HepG2 (cell line): Measurements from ENCODE around the gene VWA5B1. TPM values are rescaled to one million over a fixed set of nuclear protein-coding genes. Genes with fewer than 3 reads are reported as not detected.

ENCODE experiments used
- EZH2 ChIP-seq: conservative IDR thresholded peaks from 2 replicates; pipeline ENCODE4 v1.6.1; 2012; ENCODE audit warnings: mild to moderate bottlenecking, low read depth, low read length, moderate library complexity
- FOXA1 ChIP-seq, 2 experiments: fragments of 450-650 bp in 1 of 2; sonication (generic) in 1 of 2; formaldehyde crosslinking in 1 of 2; IDR thresholded peaks; 2 replicates each; pipeline versions ENCODE4 v1.4.0 to v1.6.1; 2016 to 2020; ENCODE audit warnings: missing genetic modification reagents in 1 of 2
- FOXO1 ChIP-seq: sonication (generic); formaldehyde crosslinking; IDR thresholded peaks from 2 replicates; pipeline ENCODE4 v1.4.0; 2020; ENCODE audit warnings: missing genetic modification reagents
- HNF4A ChIP-seq: sonication (generic); formaldehyde crosslinking; IDR thresholded peaks from 2 replicates; pipeline ENCODE4 v1.4.0; 2020; ENCODE audit warnings: missing genetic modification reagents
- RBM39 ChIP-seq: fragments of 200-400 bp; formaldehyde crosslinking; IDR thresholded peaks from one replicate; pipeline ENCODE4 v1.6.1; 2018; ENCODE audit warnings: antibody characterized with exemption, mild to moderate bottlenecking, low read depth, low read length; ENCODE audit not compliant: poor library complexity, severe bottlenecking
- ZFP36L1 ChIP-seq: sonication (generic); formaldehyde crosslinking; IDR thresholded peaks from 2 replicates; pipeline ENCODE4 v1.8.0; 2022; ENCODE audit warnings: mild to moderate bottlenecking, missing genetic modification reagents, moderate library complexity
- ZNF382 ChIP-seq: sonication (generic); formaldehyde crosslinking; IDR thresholded peaks from 2 replicates; pipeline ENCODE4 v1.5.0; 2020; ENCODE audit warnings: missing genetic modification reagents, mild to moderate bottlenecking, borderline replicate concordance
- ZNF407 ChIP-seq: sonication (generic); formaldehyde crosslinking; IDR thresholded peaks from one replicate; pipeline ENCODE4 v1.5.1; 2020; ENCODE audit warnings: mild to moderate bottlenecking, missing genetic modification reagents; ENCODE audit errors: not compliant biosample characterization
- ZNF672 ChIP-seq: sonication (generic); formaldehyde crosslinking; IDR thresholded peaks from 2 replicates; pipeline ENCODE4 v1.8.1; 2022; ENCODE audit warnings: missing genetic modification reagents
- ZNF770 ChIP-seq: sonication (generic); formaldehyde crosslinking; IDR thresholded peaks from 2 replicates; pipeline ENCODE4 v1.5.0; 2020; ENCODE audit warnings: mild to moderate bottlenecking, missing genetic modification reagents
- polyA plus RNA-seq, 8 experiments: library from polyadenylated mRNA; depleted of rRNA in 3 of 8; stranded (reverse) in 7 of 8; unstranded in 1 of 8; fragments of >200 nt; fragmentation: Illumina TruSeq in 4 of 8; extraction: Trizol in 4 of 8; gene quantifications; 2 replicates each; pipeline versions ENCODE4 v1.2.1 to v1.2.3, GENCODE V29; 2011 to 2016; ENCODE audit warnings: low read depth in 4 of 8, missing spikeins in 1 of 8, mixed read lengths in 1 of 8; ENCODE audit not compliant: insufficient read depth in 1 of 8
- total RNA-seq, 5 experiments: library from RNA; depleted of rRNA; stranded (reverse); fragments of >200 nt; fragmentation: Illumina TruSeq; extraction: Trizol; gene quantifications; 2 replicates each; pipeline ENCODE4 v1.2.3, GENCODE V29; 2016; ENCODE audit warnings: low read depth in 1 of 5
- TF ChIP-seq, protein P1 (sequence below): sonication (generic); formaldehyde crosslinking; IDR thresholded peaks from 2 replicates; pipeline ENCODE4 v1.8.0; 2022; ENCODE audit warnings: missing genetic modification reagents, low read depth, mild to moderate bottlenecking, borderline replicate concordance
- TF ChIP-seq, protein P2 (sequence below): sonication (generic); formaldehyde crosslinking; IDR thresholded peaks from 2 replicates; pipeline ENCODE4 v1.5.0; 2020; ENCODE audit warnings: missing genetic modification reagents, mild to moderate bottlenecking, borderline replicate concordance
- TF ChIP-seq, protein P3 (sequence below): sonication (generic); formaldehyde crosslinking; IDR thresholded peaks from 2 replicates; pipeline ENCODE4 v1.4.0; 2020; ENCODE audit warnings: missing genetic modification reagents

The VWA5B1 gene
- total and polyA plus RNA-seq, 2 of the 13 experiments (the other 11 are each of a cell fraction or from before 2014, with no cell fraction given) = not detected

- TF ChIP-seq ZNF407 (CRISPR knock-in tag) (no peak), ZNF382 (no peak), RBM39 (no peak), EZH2 (no peak), ZNF770 (CRISPR knock-in tag) (no peak), FOXA1 (IDR thresholded peaks at IDR 0.05) (no peak), FOXA1 (CRISPR knock-in tag; IDR thresholded peaks at IDR 0.05) (peak; percentile 32; the same call in 1 of the 2 replicates), FOXO1 (CRISPR knock-in tag) (peak; percentile 21; the same call in 1 of the 2 replicates), ZFP36L1 (CRISPR knock-in tag) (no peak), ZNF672 (CRISPR knock-in tag) (no peak), HNF4A (CRISPR knock-in tag) (peak; percentile 56; the same call in 1 of the 2 replicates)
- TF ChIP-seq, protein P1, sequence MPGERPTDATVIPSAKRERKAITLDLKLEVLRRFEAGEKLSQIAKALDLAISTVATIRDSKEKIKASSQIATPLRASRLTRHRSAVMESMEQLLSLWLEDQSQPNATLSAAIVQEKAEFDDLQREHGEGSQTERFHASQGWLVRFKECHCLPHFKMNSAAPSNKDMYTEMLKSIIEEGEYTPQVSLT (CRISPR knock-in tag) = no peak
- TF ChIP-seq, protein P2, sequence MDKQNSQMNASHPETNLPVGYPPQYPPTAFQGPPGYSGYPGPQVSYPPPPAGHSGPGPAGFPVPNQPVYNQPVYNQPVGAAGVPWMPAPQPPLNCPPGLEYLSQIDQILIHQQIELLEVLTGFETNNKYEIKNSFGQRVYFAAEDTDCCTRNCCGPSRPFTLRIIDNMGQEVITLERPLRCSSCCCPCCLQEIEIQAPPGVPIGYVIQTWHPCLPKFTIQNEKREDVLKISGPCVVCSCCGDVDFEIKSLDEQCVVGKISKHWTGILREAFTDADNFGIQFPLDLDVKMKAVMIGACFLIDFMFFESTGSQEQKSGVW (CRISPR knock-in tag) = no peak
- TF ChIP-seq, protein P3, sequence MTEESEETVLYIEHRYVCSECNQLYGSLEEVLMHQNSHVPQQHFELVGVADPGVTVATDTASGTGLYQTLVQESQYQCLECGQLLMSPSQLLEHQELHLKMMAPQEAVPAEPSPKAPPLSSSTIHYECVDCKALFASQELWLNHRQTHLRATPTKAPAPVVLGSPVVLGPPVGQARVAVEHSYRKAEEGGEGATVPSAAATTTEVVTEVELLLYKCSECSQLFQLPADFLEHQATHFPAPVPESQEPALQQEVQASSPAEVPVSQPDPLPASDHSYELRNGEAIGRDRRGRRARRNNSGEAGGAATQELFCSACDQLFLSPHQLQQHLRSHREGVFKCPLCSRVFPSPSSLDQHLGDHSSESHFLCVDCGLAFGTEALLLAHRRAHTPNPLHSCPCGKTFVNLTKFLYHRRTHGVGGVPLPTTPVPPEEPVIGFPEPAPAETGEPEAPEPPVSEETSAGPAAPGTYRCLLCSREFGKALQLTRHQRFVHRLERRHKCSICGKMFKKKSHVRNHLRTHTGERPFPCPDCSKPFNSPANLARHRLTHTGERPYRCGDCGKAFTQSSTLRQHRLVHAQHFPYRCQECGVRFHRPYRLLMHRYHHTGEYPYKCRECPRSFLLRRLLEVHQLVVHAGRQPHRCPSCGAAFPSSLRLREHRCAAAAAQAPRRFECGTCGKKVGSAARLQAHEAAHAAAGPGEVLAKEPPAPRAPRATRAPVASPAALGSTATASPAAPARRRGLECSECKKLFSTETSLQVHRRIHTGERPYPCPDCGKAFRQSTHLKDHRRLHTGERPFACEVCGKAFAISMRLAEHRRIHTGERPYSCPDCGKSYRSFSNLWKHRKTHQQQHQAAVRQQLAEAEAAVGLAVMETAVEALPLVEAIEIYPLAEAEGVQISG = no peak
These were observed 40.2 kb upstream of the VWA5B1 start (continued) for GRCh38 chr1:20250340-20250989.
